ENCODE data around the gene C16orf86. TPM values are rescaled to one million over a fixed set of nuclear protein-coding genes. Genes with fewer than 3 reads are reported as not detected.

The C16orf86 gene
- 0.82 to 3.1 TPM (median 0.85 TPM) in 3 replicates for total RNA-seq
- long read RNA-seq, partial matches to known transcripts, result 0 of 2 reads
- long read RNA-seq, other reads (novel, unspliced or antisense), result 1 of 2 reads

GRCh38 chr16:67666559-67667452, at the start of gene C16orf86, which contains the start of gene ENKD1:
C16orf86 (plus strand) TSS chr16:67666814; CDS start chr16:67666971, 157 bp downstream.
ENKD1 (minus strand) TSS chr16:67666750; CDS start chr16:67666442, 308 bp downstream.
- no peak for DNase-seq (ENCODE audit: low spot score)
- Mint-ChIP-seq H3K4me1 (ENCODE audit: low read depth) (peaks cover 15% of the 10 kb centered on the region), H3K27me3 (ENCODE audit: low read depth) (no peaks in the 10 kb centered on the region), H3K9me3 (ENCODE audit: low read depth) (no peaks in the 10 kb centered on the region), H3K36me3 (ENCODE audit: low read depth) (no peaks in the 10 kb centered on the region), H3K4me3 (ENCODE audit: unreplicated experiment) (peak within 1 kb of the TSS; percentile 74), H3K27ac (ENCODE audit: unreplicated experiment) (peak within 1 kb of the TSS; percentile 73)
- TF ChIP-seq CTCF (IDR thresholded peaks at IDR 0.05), result no peak

GRCh38 chr16:67628216-67628615, 38.4 kb upstream of the C16orf86 start:
- TF ChIP-seq CTCF (IDR thresholded peaks at IDR 0.05), result no peak
- no peaks in the 10 kb centered on the region for H3K9me3 Mint-ChIP-seq (ENCODE audit: low read depth)
- DNase-seq (ENCODE audit: low spot score), result no peak
- no peaks in the 10 kb centered on the region for H3K27me3 Mint-ChIP-seq (ENCODE audit: low read depth)
- no peak overlapping the region for H3K27ac Mint-ChIP-seq (ENCODE audit: unreplicated experiment)
- H3K4me1 Mint-ChIP-seq (ENCODE audit: low read depth), result no peaks in the 10 kb centered on the region
- peaks cover 24% of the 10 kb centered on the region for H3K36me3 Mint-ChIP-seq (ENCODE audit: low read depth)
- H3K4me3 Mint-ChIP-seq (ENCODE audit: unreplicated experiment), result no peak overlapping the region

- Mint-ChIP-seq H3K4me3 (ENCODE audit: unreplicated experiment) (no peak overlapping the region), H3K36me3 (ENCODE audit: low read depth) (peaks cover 23% of the 10 kb centered on the region), H3K27ac (ENCODE audit: unreplicated experiment) (no peak overlapping the region), H3K9me3 (ENCODE audit: low read depth) (no peaks in the 10 kb centered on the region), H3K4me1 (ENCODE audit: low read depth) (no peaks in the 10 kb centered on the region), H3K27me3 (ENCODE audit: low read depth) (no peaks in the 10 kb centered on the region)
- no peak for TF ChIP-seq CTCF (IDR thresholded peaks at IDR 0.05)
- DNase-seq (ENCODE audit: low spot score), result no peak
Observed at GRCh38 chr16:67632415-67633172, 34.0 kb upstream of the C16orf86 start.

GRCh38 chr16:67636713-67637112, 29.9 kb upstream of the C16orf86 start:
- no peak for DNase-seq (ENCODE audit: low spot score)
- Mint-ChIP-seq H3K4me3 (ENCODE audit: unreplicated experiment) (no peak overlapping the region), H3K27me3 (ENCODE audit: low read depth) (no peaks in the 10 kb centered on the region), H3K9me3 (ENCODE audit: low read depth) (no peaks in the 10 kb centered on the region), H3K27ac (ENCODE audit: unreplicated experiment) (no peak overlapping the region), H3K36me3 (ENCODE audit: low read depth) (peaks cover 21% of the 10 kb centered on the region), H3K4me1 (ENCODE audit: low read depth) (no peaks in the 10 kb centered on the region)
- TF ChIP-seq CTCF (IDR thresholded peaks at IDR 0.05), result no peak

GRCh38 chr16:67637625-67638024, 29.0 kb upstream of the C16orf86 start:
- no peak overlapping the region for H3K27ac Mint-ChIP-seq (ENCODE audit: unreplicated experiment)
- no peak for TF ChIP-seq CTCF (IDR thresholded peaks at IDR 0.05)
- H3K4me3 Mint-ChIP-seq (ENCODE audit: unreplicated experiment), result no peak overlapping the region
- no peaks in the 10 kb centered on the region for H3K27me3 Mint-ChIP-seq (ENCODE audit: low read depth)
- peaks cover 21% of the 10 kb centered on the region for H3K36me3 Mint-ChIP-seq (ENCODE audit: low read depth)
- no peaks in the 10 kb centered on the region for H3K9me3 Mint-ChIP-seq (ENCODE audit: low read depth)
- peaks cover 9% of the 10 kb centered on the region for H3K4me1 Mint-ChIP-seq (ENCODE audit: low read depth)
- no peak for DNase-seq (ENCODE audit: low spot score)

All from chondrocyte (in vitro differentiated cells).